PC-9 (cell line): ENCODE data around the gene ARHGAP5.

Experiments used
- CTCF ChIP-seq: fragments of 200-600 bp; sonication (generic); conservative IDR thresholded peaks from 2 replicates; pipeline ENCODE4 v1.6.1; 2017; ENCODE audit warnings: mixed run types, antibody characterized with exemption, mild to moderate bottlenecking, moderate library complexity
- EZH2 ChIP-seq: fragments of 200-600 bp; sonication (generic); IDR thresholded peaks from 2 replicates; pipeline ENCODE4 v1.8.0; 2017; ENCODE audit warnings: antibody characterized with exemption, low read depth

DNA sequence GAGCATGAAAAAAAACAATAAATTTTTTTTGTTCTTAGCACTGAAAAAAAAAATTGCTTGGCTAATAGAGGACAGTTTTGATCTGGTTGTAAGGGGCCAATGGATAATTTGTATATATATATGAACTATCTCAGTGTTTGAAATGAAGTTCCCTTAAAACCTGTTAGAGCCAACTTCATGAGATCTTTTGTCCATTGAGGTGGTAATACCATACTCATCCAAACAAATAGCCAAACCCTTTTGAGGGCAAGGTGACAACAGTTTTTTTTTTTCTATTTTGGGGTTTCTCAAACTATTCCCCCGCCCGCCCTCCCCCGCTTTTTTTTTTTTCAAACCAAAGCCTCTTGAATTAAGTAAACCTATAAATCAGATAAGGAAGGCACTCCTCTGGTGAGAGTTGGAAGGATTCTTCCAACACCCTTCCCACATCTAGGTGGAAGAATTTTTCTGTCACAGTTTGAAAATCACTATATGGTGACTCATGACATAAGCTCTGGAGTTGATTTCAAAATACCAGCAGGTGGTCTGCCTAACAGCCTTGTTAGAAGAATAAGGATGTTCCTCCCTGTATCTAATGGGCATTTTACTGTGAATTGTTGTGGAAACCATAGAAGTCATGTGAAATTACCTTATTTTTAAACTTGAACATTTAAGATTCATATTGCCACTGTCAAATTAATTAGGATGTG lies 10.2 kb downstream of the ARHGAP5 start:
- TF ChIP-seq CTCF (no peak), EZH2 (no peak)
